Hepatocyte (in vitro differentiated cells): ENCODE data around the gene SMIM1.

Experiments
- CTCF ChIP-seq: fragments of 200-600 bp; sonication (generic); IDR thresholded peaks from 2 replicates; pipeline ENCODE4 v1.5.1; 2016; ENCODE audit warnings: antibody characterized with exemption, mild to moderate bottlenecking; ENCODE audit not compliant: poor library complexity
- EZH2 ChIP-seq: fragments of 200-600 bp; sonication (generic); IDR thresholded peaks from 2 replicates; pipeline ENCODE4 v1.6.1; 2016; ENCODE audit warnings: antibody characterized with exemption, mild to moderate bottlenecking, borderline replicate concordance

- no peak for TF ChIP-seq EZH2
- TF ChIP-seq CTCF: no peak
These were observed 36.4 kb upstream of the SMIM1 start for GRCh38 chr1:3736131-3736561.
